ENCODE data around the gene LZIC. TPM values are rescaled to one million over a fixed set of nuclear protein-coding genes. Genes with fewer than 3 reads are reported as not detected.

LZIC gene
- total and polyA plus RNA-seq, 9 of the 15 experiments (the other 6 are each of a cell fraction or from before 2014, with no cell fraction given), result 32.9 to 109 (median 61.7) TPM

- no peak for TF ChIP-seq RNF219 (CRISPR knock-in tag; IDR thresholded peaks at IDR 0.05)
- no peak for TF ChIP-seq CREB5 (CRISPR knock-in tag; IDR thresholded peaks at IDR 0.05)
- TF ChIP-seq ZNF830 (CRISPR knock-in tag; IDR thresholded peaks at IDR 0.05), result no peak
- TF ChIP-seq SMC3 (conservative IDR thresholded peaks at IDR 0.05; ENCODE audit: insufficient read depth, low read depth, low read length), result peak; percentile 61
- no peak for TF ChIP-seq MAZ (CRISPR knock-in tag; conservative IDR thresholded peaks at IDR 0.05 in 1 of 2, IDR thresholded peaks at IDR 0.05 in 1 of 2)
- TF ChIP-seq KAT2B (IDR thresholded peaks at IDR 0.05; ENCODE audit: low read depth, low read length), result no peak
- TF ChIP-seq ELF4 (CRISPR knock-in tag; IDR thresholded peaks at IDR 0.05), result no peak
- TF ChIP-seq HNRNPUL1 (IDR thresholded peaks at IDR 0.05; ENCODE audit: low read length), result no peak
- no peak for TF ChIP-seq ADNP (tag; IDR thresholded peaks at IDR 0.05)
- TF ChIP-seq ZNF280A (IDR thresholded peaks at IDR 0.05; ENCODE audit: low read depth, partially characterized antibody), result no peak
- TF ChIP-seq RERE (CRISPR knock-in tag; IDR thresholded peaks at IDR 0.05; ENCODE audit: borderline replicate concordance), result no peak
- no peak for TF ChIP-seq NR0B1 (IDR thresholded peaks at IDR 0.05; ENCODE audit: partially characterized antibody)
- no peak for TF ChIP-seq NELFE (IDR thresholded peaks at IDR 0.05; ENCODE audit: insufficient read depth, insufficient read length)
Observed at GRCh38 chr1:9942399-9942938, 722 bp downstream of the LZIC start (continued).

All from K562 (cell line).